Activated CD4-positive, alpha-beta T cell treated with anti-CD3 and anti-CD28 coated beads, Interleukin-2, amount 50 U/mL, for 16 hours (primary cell): ENCODE measurements around the gene MPP7.

Experiments used
- DNase-seq: peaks from one replicate; pipeline ENCODE4 v3.0.0-alpha.2; 2020

MPP7 gene

GRCh38 chr10:28263136-28263857 is 39.6 kb downstream of the MPP7 start:
- DNase-seq: no peak

GRCh38 chr10:28256776-28257175 is 46.1 kb downstream of the MPP7 start:
- no peak for DNase-seq

- no peak for DNase-seq
These were observed 48.4 kb downstream of the MPP7 start for GRCh38 chr10:28254290-28254985.

DNA sequence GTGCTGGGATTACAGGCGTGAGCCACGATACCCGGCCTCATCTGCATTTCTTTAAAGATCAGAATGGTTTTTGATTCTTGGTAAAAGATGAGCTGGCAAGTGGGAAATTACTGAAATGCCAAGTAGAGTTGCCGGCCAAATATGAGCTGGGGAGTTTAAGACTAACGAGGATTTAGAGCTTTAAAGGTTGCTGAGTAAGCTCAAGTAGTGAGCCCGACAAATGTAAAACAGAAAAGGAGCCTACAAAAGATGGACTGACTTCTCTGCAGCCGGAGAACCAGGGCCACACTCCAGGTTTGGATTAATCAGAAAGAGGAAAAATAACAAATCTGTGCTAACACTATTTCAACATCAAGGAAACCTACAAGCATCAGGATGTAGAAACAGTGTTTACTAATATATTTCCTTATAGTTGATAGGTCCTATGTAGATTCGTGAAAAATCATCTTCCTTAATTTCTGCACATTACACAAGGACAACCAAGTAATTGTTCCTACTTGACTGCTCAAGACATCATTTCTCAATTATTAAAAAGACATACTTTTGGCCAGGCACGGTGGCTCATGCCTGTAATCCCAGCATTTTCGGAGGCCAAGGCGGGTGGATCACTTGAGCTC is 49.6 kb downstream of the MPP7 start:
- DNase-seq: no peak
